Activated CD4-positive, CD25-positive, alpha-beta regulatory T cell treated with anti-CD3 and anti-CD28 coated beads, Interleukin-2, amount 50 U/mL, for 16 hours (primary cell): ENCODE data around the gene DBF4B.

Experiments
- DNase-seq: peaks from one replicate; pipeline ENCODE4 v3.0.0-alpha.2; 2020; ENCODE audit warnings: low read depth, low spot score

DBF4B gene

DNA sequence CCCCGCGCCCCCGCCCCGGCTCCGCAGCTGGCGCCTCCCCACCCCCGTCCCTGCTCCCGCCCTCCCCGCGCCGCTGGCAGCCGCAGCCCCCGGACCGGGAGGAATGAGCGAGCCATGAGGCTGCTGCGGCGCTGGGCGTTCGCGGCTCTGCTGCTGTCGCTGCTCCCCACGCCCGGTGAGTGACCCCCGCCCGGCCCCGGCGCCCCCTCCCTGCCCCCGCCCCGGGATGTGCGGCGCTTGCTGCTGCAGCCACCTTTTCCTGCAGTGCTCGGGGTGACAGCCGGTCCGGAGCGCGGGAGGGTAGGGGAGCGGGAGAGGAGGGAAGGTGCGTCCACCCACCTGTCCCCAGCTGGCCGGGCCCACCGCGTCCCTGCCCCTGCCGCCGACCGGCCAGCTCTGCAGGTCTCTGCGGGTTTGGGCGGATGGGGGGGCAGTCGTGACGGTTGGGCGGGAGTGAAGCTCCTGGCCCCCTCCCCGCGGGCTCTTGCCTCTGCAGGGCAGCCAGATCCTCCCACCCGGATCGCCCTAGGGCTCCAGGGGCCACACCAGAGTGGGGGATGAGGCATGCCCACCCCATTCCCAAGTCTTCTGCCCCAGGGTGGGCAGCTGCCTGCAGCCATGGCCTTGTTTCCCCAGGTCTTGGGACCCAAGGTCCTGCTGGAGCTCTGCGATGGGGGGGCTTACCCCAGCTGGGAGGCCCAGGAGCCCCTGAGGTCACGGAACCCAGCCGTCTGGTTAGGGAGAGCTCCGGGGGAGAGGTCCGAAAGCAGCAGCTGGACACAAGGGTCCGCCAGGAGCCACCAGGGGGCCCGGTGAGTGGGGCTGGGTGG, 50.8 kb downstream of the DBF4B start:
- no peak for DNase-seq

DNA sequence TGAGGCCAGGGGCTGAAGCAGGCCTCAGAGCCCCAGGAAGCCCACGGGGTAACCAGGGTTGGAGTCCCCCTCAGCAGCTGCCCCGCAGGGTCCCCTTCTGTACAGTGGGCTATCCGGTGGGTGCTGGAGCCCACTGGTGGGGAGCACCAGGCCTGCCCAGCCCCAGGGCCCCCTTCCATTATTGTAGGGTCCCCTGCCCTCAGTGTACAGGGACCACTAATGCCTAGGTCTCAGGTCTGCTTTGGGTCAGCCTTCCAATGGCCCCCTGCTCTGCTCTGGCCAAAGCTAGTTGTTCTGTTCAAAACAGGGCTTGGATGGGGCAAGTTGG, 51.4 kb downstream of the DBF4B start:
- DNase-seq = no peak

DNA sequence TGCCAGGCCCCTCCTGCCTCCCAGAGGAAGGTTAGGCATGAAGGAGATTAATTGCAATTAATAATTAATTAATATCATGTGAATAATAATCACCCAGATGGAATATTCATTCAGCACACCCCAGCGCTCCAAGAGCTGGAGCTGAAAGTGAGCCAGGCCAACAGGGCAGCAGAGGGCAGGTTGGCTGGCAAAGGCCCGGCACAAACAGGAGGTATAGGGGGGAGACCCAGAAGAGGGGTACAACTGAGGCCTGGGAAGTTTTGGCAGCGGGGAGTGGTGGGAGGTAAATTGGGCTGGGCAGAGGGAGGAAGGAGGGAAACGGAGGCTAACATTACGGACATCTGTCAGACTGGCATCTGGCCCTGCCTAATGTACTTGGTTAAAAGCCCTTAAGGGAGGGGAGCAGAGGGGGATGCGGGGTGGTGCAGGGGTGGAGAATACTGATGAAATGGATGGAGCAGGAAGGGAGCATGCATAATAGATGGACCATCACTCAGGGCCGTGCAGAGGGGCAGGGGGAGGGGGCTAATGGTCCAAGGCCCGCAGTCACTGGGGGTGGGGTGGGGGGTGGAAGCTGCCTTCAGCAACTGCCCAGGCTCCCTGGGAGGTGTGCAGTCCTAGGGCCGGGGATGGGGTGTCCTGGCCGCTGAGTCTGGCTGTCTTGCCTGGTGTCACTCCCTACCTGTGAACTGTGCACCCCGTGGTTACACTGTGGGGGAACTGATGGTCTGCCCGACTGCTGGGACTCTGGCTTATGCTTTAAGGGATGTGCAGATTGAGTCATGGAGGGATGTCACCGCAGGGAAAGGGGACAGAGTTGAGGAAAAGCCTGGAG, 52.2 kb downstream of the DBF4B start:
- no peak for DNase-seq

DNA sequence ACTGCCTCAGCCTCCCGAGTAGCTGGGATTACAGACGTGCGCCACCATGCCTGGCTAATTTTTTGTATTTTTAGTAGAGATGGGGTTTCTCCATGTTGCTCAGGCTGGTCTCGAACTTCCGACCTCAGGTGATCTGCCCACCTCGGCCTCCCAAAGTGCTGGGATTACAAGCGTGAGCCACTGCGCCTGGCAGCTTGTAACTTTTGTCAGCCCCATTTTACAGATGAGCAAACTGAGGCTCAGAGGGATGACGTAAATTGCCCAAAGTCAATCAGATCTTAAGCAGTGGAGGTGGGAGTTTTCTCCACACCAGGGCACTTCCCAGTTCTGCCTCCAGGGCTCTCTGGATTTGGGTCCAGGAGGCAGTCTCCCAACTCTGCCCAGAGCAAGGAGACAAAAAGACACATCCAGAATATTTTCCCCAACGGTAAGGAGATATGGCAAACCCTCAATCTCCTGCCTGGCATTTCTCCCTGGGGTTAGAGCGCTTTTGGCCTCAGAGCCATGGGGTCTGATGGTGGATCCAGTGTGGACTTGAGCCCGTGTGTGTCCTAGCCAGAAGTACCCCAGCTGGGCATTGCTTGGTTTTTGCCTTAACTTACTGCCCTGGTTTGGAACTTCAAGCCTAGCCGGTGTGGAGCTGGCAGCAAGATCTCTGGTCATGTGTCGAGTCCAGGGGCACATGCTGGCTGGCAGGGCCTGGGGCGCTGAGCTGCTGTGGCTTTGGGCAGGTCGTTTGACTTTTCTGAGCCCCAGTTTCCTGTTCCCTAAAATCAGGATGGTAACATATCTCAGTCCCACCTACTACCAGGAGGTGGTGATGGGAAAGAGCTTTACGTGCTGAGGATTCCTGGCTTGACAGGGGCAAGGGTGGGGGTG, 53.7 kb downstream of the DBF4B start:
- DNase-seq = no peak

DNA sequence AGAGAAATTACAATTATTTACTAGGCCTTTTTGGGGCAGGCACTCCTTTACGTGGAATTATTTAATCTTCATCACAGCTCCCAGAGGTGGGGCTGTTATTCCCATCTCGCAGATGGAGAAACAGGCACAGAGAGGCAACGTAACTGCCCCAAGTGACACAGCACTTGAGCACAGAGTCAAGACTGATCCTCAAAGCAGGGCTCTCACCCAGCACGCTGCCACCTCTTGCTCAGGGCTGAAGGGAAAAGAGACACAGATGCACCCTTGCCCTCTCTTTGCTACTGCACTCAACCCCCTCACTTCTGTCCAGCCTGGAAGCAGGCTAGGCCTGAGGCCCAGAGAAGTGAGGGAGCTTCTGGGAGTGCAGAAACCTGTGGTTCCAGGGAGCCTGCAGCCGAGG, 54.7 kb downstream of the DBF4B start:
- no peak for DNase-seq

DNA sequence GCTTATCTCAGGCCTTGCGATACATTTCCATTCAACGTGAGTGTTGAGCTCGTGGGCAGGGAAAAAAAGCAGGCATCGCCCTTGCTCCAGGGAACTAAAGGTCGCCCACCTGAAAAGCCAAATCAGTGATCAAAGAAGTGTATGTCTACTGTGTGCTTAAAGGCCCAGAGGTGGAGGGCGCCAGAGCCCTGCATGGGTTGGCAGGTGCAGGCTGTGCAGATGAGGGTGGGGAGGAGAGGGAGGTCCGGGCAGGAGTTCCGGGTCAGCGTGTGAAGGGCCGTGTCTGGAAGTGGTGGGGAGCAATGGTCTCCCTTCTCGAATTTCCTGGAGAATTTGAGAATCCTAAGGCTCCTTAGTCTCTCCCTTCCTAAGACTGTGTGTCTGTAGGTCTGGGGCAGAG, 57.5 kb downstream of the DBF4B start:
- DNase-seq = no peak

DNA sequence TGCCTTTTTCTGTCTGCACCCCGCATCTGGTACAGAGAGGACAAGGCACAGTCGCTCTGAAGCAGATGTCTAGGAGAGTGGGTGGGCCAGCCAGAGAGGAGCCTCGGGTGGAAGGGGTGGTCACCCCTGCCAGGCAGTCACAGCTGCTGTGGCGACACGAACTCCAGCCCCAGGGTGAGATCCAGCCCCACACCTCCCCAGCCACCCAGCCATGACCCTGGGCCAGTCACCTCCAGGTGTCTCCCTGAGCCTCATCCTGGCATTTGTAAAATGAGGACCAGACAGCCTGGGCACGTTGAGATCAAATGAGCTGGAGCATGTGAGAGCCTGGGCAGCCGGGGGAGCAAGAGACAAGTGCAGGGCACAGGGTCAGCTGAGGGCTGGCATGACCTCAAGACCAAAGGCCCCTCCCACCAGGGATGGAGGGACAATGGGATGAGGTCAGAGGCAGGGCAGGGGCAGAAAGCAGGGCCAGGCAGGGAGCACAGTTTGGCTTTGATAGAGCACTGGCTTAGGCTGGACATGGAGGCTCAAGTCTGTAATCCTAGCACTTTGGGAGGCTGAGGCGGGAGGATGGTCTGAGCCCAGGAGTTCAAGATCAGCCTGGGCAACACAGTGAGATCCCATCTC, 58.1 kb downstream of the DBF4B start:
- DNase-seq = no peak

DNA sequence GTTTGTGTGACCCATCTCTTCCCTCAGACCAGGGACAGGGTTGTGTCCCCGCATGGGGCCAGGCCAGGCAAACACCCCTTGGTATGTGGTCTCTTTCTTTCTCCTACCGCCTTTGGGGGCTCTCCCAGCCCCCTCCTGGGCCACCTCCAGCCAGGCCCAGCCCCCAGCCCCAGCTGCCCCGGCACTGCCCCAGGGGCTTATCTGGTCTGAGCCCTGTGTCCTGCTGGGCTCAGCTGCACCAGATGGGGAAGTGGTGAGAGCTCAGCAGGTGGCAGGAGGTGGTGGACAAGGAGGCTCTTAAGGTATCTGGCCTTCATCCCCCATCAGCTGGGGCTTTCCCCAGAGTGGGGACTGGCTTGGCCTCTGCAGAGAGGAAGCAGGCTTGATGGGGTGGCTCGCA, 59.0 kb downstream of the DBF4B start:
- DNase-seq = no peak

DNA sequence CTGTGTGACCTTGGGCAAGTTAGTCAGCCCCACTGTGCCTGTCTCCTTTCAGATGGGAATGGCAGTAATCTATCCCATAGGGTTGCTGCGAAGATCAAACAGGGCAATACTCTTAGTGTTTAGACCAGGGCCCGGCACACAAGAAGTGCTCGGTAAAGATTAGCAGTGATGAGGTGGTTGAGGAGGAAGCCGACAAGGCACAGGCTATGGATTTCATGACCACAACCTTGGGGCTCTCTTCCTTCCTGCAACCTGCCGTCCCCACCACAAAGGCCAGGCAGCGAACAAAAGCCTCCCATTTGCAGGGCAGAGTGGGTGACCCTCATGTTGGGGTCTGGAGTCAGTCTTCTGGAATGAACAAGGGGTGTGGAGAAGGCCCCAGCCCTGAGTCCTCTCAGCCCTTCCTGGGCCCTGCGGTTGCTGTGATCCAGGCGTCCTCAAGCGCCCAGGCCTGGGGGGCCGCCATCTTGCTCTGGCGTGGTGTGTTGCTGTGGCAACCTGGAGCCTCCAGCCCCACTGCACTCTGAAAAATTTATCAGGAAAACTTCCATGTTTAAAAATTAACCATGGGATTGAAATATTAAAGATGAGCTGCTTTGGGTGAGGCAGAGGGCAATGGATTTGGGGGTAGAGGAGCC, 60.2 kb downstream of the DBF4B start:
- no peak for DNase-seq

DNA sequence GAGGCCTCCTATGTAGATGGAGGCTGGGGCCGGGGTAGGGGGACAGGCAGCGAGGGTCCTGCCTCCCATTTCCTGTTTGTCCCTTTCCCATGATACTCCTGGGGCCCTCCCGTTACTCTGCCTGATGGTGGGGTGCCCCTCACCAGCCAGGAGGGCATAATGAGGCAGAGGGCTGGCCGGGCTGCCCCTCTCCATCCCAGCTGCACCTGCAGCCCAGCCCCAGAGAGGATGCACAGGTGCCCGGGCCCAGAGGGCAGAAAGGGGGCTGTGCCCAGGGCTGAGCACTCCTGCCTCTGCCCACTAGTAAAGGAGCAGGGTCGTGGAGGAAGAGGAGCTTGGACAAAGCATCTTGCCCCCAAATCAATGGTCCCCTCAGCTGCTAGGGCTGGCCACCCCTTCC, 60.8 kb downstream of the DBF4B start:
- no peak for DNase-seq

DNA sequence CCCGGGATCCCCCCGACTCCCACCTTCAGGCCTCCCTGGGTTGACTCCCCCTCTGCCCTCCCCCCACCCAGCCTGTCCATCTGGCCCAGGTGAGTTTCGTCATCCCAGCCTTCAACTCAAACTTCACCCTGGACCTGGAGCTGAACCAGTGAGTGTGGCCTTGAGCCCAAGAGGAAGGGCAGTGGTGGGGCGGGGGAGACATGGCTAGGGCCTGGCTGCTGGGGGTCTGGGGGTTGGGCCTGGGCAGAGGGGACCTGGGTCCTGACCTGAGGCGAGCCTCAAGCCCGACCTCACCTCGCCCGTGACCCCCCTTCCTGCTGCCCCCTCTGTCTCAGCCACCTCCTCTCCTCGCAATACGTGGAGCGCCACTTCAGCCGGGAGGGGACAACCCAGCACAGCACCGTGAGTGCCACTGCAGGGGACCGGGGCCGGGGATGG, 61.2 kb downstream of the DBF4B start:
- DNase-seq = no peak

DNA sequence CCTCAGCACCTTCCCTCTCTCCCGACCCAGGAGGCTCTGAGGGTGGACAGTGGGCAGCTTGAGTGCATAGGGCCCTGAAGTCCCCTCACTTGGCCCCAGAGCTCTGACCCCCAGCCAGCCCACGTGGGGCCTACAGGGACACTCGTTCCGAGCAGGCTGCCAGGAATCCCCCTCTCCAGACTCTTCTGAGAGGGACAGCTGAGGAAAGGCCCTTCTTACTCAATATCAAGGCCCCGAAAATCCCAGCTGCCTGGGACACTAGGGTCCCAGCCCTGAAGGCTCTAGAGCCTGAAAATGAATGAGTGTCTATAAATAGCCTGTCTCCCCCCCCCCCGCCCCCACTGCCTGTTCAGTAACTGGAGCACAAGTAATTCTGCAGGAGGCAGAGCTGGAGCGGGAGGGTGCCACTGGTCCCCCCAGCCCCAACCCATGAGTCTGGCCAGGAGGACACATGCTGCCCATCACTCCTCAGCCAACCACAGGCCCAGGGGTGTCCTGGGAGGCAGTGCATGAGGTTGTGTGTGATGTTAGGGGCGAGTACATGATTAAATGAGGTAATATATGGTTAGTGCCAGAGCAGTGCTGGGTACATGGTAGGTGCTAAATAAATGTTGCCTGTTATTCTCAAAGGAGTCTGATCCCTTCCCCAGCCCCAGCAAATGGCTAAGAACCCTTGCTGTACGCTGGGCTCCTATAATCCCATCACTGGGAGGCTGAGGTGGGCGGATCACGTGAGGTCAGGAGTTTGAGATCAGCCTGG, 61.9 kb downstream of the DBF4B start:
- DNase-seq = no peak

DNA sequence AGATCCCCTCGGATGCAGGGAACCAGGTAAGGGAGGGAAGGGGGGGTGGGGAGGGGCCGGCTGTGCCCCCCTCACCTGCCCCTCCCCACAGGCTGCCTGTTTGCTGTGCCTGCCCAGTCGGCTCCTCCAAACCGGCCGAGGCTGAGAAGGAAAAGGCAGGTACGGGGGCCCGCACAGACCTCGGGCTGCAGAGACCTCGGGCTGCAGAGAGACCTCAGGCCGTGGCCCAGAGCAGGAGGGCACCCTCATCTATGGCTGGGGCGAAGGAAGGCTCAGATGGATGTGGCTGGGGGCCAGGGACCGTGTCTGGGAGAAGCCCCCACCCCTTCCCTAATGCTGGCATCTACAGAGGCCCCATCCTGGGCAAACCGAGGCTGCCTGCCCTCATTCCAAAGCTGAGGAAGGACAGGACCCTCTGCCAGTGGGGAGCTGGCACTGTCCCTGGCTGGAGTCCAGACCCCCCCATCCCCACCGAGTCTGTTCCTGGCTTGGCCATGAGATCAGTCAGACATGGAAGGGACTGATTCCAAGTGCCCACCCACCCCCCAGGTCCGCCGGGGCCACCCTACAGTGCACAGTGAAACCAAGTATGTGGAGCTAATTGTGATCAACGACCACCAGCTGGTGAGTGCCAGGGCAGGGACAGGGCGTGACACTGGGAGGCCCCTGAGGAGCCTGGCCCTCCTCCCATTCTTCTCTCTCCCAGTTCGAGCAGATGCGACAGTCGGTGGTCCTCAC, 64.0 kb downstream of the DBF4B start:
- DNase-seq = no peak

DNA sequence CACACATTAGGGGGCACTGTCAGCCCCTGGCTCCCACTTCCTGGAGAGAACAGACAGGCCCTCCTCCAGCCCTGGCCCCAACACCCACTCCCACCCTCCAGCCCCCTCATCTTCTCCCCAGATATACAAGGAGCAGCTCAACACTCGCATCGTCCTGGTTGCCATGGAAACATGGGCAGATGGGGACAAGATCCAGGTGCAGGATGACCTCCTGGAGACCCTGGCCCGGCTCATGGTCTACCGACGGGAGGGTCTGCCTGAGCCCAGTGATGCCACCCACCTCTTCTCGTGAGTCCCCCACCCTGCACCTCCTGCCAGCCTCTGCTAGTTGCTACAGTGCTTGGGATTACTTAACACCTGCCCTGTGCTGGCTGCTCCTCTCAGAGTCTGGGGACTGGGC, 64.7 kb downstream of the DBF4B start:
- DNase-seq = no peak

DNA sequence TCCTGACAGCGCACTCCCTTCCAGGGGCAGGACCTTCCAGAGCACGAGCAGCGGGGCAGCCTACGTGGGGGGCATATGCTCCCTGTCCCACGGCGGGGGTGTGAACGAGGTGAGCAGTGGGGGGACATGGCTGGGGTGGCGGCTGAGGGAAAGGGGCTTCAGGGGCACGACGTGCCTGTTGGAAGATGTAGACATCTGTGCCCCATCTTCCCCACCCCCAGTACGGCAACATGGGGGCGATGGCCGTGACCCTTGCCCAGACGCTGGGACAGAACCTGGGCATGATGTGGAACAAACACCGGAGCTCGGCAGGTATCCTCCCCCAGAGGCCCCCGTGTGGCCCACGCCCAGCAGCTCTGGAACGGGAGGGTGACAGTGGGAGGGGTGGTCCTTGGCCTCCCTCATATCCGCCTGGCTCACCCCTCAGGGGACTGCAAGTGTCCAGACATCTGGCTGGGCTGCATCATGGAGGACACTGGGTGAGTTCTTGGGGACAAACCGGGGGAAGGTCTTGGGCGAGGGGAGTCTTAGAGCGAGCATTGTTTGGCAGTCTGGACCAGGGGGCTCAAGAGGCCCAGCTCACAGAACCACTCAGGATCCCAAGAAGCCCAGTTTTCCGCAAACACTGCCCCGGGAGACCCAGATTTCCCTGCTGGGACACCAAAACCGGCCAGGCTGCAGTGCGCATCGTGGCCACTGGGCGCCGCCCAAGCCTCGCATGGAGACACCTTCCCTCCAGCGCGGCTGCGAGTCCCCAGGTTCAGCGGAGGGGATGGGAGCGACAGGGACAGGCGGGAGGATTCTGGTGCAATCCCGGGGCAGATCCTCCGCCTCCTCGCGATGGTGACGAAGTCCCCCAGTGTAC, 66.0 kb downstream of the DBF4B start:
- DNase-seq = peak; percentile 74

DNA sequence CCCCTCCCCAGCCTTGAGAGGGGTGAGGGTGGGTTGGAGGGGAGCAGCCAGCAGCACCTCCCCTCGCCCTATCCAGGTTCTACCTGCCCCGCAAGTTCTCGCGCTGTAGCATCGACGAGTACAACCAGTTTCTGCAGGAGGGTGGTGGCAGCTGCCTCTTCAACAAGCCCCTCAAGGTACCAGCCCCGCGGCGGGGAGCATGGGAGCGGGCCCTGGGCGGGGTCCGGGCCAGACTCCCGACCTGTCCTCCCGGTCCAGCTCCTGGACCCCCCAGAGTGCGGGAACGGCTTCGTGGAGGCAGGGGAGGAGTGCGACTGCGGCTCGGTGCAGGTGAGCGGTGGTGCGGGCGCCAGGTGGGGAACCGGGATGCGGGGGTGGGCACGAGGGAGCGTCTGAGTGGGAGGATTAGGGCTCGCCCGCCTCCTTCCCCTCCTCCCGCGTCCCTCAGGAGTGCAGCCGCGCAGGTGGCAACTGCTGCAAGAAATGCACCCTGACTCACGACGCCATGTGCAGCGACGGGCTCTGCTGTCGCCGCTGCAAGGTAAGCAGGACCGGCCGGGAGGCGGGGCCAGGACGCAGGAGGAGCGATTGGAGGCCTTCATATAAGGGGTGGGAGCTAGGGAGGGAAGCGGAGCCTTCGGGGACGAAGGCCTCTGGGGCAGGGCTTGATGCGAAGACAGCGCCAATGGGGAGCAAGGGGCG, 66.8 kb downstream of the DBF4B start:
- peak; percentile 94 for DNase-seq

DNA sequence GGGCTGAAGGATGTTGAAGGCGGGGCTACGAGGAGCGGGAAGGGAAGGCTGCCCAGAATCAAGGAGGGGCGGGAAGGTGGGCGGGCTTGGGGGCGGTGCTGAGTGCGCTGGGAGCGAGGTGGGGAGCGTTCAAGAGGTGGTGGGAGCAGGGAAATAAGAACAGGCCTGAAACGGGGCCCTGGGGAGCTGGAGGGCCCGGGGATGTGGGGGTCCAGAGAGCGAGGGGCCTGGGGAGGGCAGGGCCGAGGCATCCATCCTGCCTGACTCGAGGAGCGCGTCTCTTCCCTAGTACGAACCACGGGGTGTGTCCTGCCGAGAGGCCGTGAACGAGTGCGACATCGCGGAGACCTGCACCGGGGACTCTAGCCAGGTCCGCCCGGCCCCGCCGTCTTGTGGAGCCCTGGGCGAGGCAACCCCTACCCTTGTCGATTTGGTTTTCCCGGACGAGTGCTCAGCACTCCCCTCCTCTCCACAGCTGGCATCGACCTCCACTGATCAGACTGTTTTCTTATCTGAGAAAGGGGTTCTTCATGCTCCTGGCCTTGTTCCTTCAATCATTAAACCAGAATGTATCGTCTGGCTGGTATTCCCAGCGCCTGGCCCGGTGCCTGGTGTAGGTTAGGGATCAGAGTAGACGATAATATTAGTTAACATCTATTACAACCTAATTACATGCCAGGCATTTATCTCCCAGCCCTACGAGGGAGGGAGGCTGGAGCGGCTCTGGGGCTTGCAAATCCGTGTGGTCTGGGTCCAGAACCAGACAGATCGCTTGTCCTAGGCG, 67.6 kb downstream of the DBF4B start:
- DNase-seq = no peak
